Cardiac muscle cell (in vitro differentiated cells and primary cell): ENCODE measurements around the gene MYL4. TPM values are rescaled to one million over a fixed set of nuclear protein-coding genes. Genes with fewer than 3 reads are reported as not detected.

ENCODE experiments used
- DNase-seq, 2 donors: peaks; one replicate each; pipeline versions ENCODE4 v3.0.0 to v3.0.0-alpha.2; 2010 to 2017; ENCODE audit warnings: low read depth in 1 of 2, low spot score in 1 of 2
- H3K27ac ChIP-seq: fragments of 200-600 bp; sonication (generic); 2 replicates; pipeline ENCODE4 v1.5.1; 2016
- H3K27me3 ChIP-seq: fragments of 200-600 bp; sonication (generic); 2 replicates; pipeline ENCODE4 v1.6.0; 2016; ENCODE audit warnings: control low read depth
- H3K36me3 ChIP-seq: fragments of 200-600 bp; sonication (generic); 2 replicates; pipeline ENCODE4 v1.5.1; 2016; ENCODE audit warnings: control low read depth
- H3K4me1 ChIP-seq: fragments of 200-600 bp; sonication (generic); 2 replicates; pipeline ENCODE4 v1.8.1; 2017; ENCODE audit warnings: low read depth, mild to moderate bottlenecking, mixed run types
- H3K4me3 ChIP-seq: fragments of 200-600 bp; sonication (generic); 2 replicates; pipeline ENCODE4 v1.5.1; 2016; ENCODE audit warnings: mild to moderate bottlenecking
- H3K9me3 ChIP-seq: fragments of 200-600 bp; sonication (generic); 2 replicates; pipeline ENCODE4 v1.5.1; 2017; ENCODE audit warnings: low read depth, mild to moderate bottlenecking, control low read depth
- polyA plus RNA-seq: library from polyadenylated mRNA; unstranded; fragments of >200 nt; fragmentation: Nextera tagmentation; extraction: Ambion mirVana; gene quantifications from 2 replicates; pipeline ENCODE4 v1.2.1, GENCODE V29; 2016
- total RNA-seq: library from RNA; depleted of rRNA; stranded (reverse); fragments of >200 nt; gene quantifications from 2 replicates; pipeline ENCODE4 v1.2.3, GENCODE V29; 2016
- TF ChIP-seq, protein P1 (sequence below): IDR thresholded peaks from 2 replicates; pipeline ENCODE4 v1.5.1; 2012; ENCODE audit warnings: low read depth, mild to moderate bottlenecking, low read length

The MYL4 gene
- total and polyA plus RNA-seq, 2 experiments from 2014 or later = 2,925 to 5,148 TPM

DNA sequence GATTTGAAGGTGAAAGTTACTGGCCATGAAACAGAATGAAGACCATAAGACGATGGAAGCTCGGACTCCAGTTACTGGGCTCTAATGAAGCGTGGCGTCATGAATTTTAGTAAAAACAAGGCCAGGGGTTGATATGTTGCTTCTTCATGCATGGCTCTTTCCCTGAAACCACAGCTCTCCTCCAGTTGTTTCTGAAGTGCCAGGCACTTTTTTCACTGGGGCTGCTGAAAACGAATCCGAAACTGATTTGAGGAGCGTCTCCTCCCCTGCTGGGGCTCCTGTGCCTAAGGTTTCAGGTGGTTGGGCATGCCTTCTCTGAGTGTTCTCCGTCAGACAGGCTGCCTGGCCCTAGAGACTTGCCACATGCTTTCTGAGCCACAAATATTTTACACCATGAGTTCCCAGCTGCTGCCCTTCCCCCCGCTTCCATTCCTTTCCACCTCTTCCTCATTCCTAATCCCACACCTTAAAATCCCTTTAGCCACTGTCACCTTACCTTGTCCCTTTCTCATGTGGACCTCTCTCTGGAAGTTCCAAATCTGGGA lies 3.7 kb upstream of the MYL4 start:
- Histone ChIP-seq H3K27ac (peak overlapping the region; percentile 100), H3K27me3 (no peaks in the 10 kb centered on the region), H3K9me3 (no peaks in the 10 kb centered on the region), H3K4me3 (no peak overlapping the region), H3K36me3 (peaks cover 5% of the 10 kb centered on the region), H3K4me1 (peaks cover 47% of the 10 kb centered on the region)
- TF ChIP-seq, protein P1, sequence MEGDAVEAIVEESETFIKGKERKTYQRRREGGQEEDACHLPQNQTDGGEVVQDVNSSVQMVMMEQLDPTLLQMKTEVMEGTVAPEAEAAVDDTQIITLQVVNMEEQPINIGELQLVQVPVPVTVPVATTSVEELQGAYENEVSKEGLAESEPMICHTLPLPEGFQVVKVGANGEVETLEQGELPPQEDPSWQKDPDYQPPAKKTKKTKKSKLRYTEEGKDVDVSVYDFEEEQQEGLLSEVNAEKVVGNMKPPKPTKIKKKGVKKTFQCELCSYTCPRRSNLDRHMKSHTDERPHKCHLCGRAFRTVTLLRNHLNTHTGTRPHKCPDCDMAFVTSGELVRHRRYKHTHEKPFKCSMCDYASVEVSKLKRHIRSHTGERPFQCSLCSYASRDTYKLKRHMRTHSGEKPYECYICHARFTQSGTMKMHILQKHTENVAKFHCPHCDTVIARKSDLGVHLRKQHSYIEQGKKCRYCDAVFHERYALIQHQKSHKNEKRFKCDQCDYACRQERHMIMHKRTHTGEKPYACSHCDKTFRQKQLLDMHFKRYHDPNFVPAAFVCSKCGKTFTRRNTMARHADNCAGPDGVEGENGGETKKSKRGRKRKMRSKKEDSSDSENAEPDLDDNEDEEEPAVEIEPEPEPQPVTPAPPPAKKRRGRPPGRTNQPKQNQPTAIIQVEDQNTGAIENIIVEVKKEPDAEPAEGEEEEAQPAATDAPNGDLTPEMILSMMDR = no peak
- peak; percentile 81 to 85 for DNase-seq

GRCh38 chr17:47207143-47208067 lies 1.7 kb upstream of the MYL4 start:
- Histone ChIP-seq H3K4me1 (peaks cover 51% of the 10 kb centered on the region), H3K36me3 (peaks cover 10% of the 10 kb centered on the region), H3K27ac (peak overlapping the region; percentile 100), H3K27me3 (no peaks in the 10 kb centered on the region), H3K9me3 (no peaks in the 10 kb centered on the region), H3K4me3 (no peak overlapping the region)
- DNase-seq = no peak
- TF ChIP-seq, protein P1 = no peak

GRCh38 chr17:47209499-47209898 lies 351 bp downstream of the MYL4 start:
- peak overlapping the region; percentile 100 for H3K27ac ChIP-seq
- peak overlapping the region; percentile 82 for H3K4me3 ChIP-seq
- no peak for DNase-seq

DNA sequence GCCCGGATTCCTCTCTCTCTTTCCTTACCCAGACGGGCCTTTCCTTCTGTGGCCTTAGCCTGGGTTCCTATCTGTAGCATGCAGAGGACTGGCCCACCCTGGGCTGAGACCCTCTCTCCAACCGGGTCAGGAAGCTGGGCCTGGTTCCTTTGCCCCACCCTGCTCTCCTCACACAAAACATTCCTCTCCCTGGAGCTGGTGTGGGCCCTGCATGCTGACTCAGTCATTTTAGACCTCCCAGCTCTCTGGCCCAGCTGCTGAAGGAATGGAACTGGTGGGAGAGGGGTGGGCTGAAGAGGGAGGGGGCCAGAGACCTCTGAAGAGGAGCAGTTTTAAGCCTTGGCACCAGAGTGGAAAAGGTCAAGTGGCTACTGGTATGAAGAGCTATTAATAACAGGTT lies 957 bp downstream of the MYL4 start:
- TF ChIP-seq, protein P1 = no peak
- DNase-seq = peak in 1 of 2 donors; percentile 89
- Histone ChIP-seq H3K4me1 (peaks cover 59% of the 10 kb centered on the region), H3K4me3 (peak overlapping the region; percentile 82), H3K27ac (peak overlapping the region; percentile 100), H3K9me3 (no peaks in the 10 kb centered on the region), H3K27me3 (no peaks in the 10 kb centered on the region), H3K36me3 (peaks cover 37% of the 10 kb centered on the region)

More at GRCh38 chr17:47209499-47209898, 351 bp downstream of the MYL4 start:
- Histone ChIP-seq H3K9me3 (no peaks in the 10 kb centered on the region), H3K4me1 (peaks cover 60% of the 10 kb centered on the region), H3K36me3 (peaks cover 31% of the 10 kb centered on the region), H3K27me3 (no peaks in the 10 kb centered on the region)
- TF ChIP-seq, protein P1 = no peak

DNA sequence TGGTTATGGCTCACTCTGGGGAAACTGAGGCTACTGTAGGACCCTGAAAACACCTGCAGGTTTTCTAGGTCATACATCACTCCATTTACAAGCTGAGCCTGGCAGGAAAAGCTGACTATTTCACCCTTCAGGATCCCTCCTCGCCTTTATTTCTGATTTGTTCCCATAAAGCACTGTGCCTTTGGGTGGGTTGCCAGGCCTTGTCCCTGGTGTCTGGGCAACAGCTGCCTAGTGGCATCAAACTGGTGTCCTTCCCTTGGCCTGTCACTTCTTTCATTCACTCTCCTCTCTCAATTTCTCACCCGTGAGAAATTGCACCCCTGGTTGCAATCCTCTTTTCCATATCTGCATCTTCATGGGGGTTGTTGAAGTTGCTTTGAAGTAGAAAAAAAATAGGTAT lies 1.6 kb downstream of the MYL4 start:
- TF ChIP-seq, protein P1 = no peak
- H3K27me3 ChIP-seq = no peaks in the 10 kb centered on the region
- peak overlapping the region; percentile 100 for H3K27ac ChIP-seq
- no peaks in the 10 kb centered on the region for H3K9me3 ChIP-seq
- H3K4me1 ChIP-seq = peaks cover 53% of the 10 kb centered on the region
- peaks cover 41% of the 10 kb centered on the region for H3K36me3 ChIP-seq
- peak overlapping the region; percentile 82 for H3K4me3 ChIP-seq
- no peak for DNase-seq
